Nephron progenitor cell (in vitro differentiated cells): ENCODE data around the gene SHISA6.

ENCODE experiments used
- DNase-seq: peaks from one replicate; pipeline ENCODE4 v3.0.0; 2021
- H3K27ac Mint-ChIP-seq: 2 replicates; pipeline ENCODE4 v1.8.0; 2021; ENCODE audit warnings: mild to moderate bottlenecking, moderate library complexity, mixed read lengths
- H3K27me3 Mint-ChIP-seq: 2 replicates; pipeline ENCODE4 v1.8.0; 2021; ENCODE audit warnings: mild to moderate bottlenecking, low read depth, mixed read lengths; ENCODE audit not compliant: poor library complexity
- H3K36me3 Mint-ChIP-seq: 2 replicates; pipeline ENCODE4 v1.8.0; 2021; ENCODE audit warnings: low read depth, mixed read lengths
- H3K4me1 Mint-ChIP-seq: 2 replicates; pipeline ENCODE4 v1.8.0; 2021; ENCODE audit warnings: mixed read lengths
- H3K4me3 Mint-ChIP-seq: 2 replicates; pipeline ENCODE4 v1.8.0; 2021; ENCODE audit warnings: mild to moderate bottlenecking, moderate library complexity, mixed read lengths
- H3K9me3 Mint-ChIP-seq: 2 replicates; pipeline ENCODE4 v1.8.0; 2021; ENCODE audit warnings: mild to moderate bottlenecking, moderate library complexity, mixed read lengths
- TF ChIP-seq, protein P1 (sequence below): fragments of 200-600 bp; sonication (generic); IDR thresholded peaks from 2 replicates; pipeline ENCODE4 v1.5.0; 2021; ENCODE audit warnings: antibody characterized with exemption

Gene SHISA6

GRCh38 chr17:11561281-11561680, 320.3 kb downstream of the SHISA6 start:
- no peaks in the 10 kb centered on the region for H3K9me3 Mint-ChIP-seq
- TF ChIP-seq, protein P1, sequence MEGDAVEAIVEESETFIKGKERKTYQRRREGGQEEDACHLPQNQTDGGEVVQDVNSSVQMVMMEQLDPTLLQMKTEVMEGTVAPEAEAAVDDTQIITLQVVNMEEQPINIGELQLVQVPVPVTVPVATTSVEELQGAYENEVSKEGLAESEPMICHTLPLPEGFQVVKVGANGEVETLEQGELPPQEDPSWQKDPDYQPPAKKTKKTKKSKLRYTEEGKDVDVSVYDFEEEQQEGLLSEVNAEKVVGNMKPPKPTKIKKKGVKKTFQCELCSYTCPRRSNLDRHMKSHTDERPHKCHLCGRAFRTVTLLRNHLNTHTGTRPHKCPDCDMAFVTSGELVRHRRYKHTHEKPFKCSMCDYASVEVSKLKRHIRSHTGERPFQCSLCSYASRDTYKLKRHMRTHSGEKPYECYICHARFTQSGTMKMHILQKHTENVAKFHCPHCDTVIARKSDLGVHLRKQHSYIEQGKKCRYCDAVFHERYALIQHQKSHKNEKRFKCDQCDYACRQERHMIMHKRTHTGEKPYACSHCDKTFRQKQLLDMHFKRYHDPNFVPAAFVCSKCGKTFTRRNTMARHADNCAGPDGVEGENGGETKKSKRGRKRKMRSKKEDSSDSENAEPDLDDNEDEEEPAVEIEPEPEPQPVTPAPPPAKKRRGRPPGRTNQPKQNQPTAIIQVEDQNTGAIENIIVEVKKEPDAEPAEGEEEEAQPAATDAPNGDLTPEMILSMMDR: no peak
- H3K27me3 Mint-ChIP-seq: peaks cover 10% of the 10 kb centered on the region
- no peak for DNase-seq
- peaks cover 7% of the 10 kb centered on the region for H3K36me3 Mint-ChIP-seq
- H3K27ac Mint-ChIP-seq: no peak overlapping the region
- peaks cover 20% of the 10 kb centered on the region for H3K4me1 Mint-ChIP-seq
- H3K4me3 Mint-ChIP-seq: no peak overlapping the region

GRCh38 chr17:11561702-11562101, 320.7 kb downstream of the SHISA6 start:
- Mint-ChIP-seq H3K27me3 (peaks cover 8% of the 10 kb centered on the region), H3K4me3 (no peak overlapping the region), H3K36me3 (peaks cover 4% of the 10 kb centered on the region), H3K4me1 (peaks cover 20% of the 10 kb centered on the region), H3K9me3 (no peaks in the 10 kb centered on the region), H3K27ac (no peak overlapping the region)
- DNase-seq: no peak
- TF ChIP-seq, protein P1: no peak

DNA sequence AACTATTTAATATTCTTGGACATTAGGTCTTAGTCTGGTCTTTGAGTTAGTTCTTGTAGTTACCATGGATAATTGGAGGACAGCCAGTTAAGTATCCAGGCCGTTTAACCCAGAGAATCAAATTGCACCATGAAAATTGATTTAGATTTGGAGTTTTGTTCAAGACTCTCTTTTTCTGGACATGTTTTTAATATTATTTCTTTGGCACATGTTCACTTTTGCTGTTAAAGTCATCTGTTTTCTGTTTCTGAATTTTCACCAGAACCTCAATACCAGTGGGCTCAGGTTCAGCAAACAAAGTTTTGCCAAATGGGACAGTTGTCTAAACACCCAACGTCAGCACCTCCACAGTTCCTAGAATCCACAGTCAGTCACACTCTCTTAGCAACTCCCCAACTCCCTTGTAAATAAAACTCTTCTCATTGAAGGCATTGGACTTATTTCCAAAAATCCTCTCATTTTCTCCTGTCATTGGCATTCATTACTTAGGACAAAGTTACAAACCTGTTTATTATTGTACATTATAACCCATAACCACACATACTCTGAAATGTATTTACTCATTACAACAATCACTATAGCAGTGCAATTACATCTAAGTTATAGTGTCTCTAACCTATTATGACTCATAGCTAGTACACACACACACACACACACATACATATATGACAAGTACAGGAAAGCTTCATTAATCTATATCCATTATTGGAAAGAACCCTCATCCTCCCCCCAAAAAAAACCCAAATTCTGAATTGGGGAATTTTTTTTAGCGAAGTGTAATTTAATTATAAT, 323.8 kb downstream of the SHISA6 start:
- no peaks in the 10 kb centered on the region for H3K36me3 Mint-ChIP-seq
- H3K27ac Mint-ChIP-seq: no peak overlapping the region
- TF ChIP-seq, protein P1: no peak
- H3K9me3 Mint-ChIP-seq: no peaks in the 10 kb centered on the region
- H3K4me1 Mint-ChIP-seq: peaks cover 13% of the 10 kb centered on the region
- H3K27me3 Mint-ChIP-seq: peaks cover 2% of the 10 kb centered on the region
- no peak for DNase-seq
- H3K4me3 Mint-ChIP-seq: no peak overlapping the region

DNA sequence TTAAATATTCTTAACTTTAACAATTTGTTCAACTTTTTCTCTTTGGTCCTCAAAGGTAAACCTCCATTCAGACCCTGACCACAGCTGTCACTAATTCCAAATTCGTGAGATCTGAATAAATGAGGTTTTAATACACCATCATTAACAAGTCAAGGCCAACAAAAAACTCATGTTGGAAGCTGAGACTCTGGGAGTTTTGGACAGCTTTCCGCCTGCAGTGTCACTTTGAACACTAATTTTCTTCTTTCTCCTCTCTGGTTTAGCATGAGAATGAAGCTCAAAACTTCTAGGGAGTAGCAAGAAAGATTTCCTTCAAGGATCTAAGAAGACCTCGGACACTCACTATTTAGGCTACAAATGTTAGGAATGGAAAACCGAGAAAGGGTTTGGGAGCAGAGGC, 324.6 kb downstream of the SHISA6 start:
- no peak for DNase-seq
- Mint-ChIP-seq H3K4me3 (no peak overlapping the region), H3K4me1 (peaks cover 13% of the 10 kb centered on the region), H3K9me3 (no peaks in the 10 kb centered on the region), H3K27ac (no peak overlapping the region), H3K27me3 (peaks cover 2% of the 10 kb centered on the region), H3K36me3 (no peaks in the 10 kb centered on the region)
- TF ChIP-seq, protein P1: no peak

DNA sequence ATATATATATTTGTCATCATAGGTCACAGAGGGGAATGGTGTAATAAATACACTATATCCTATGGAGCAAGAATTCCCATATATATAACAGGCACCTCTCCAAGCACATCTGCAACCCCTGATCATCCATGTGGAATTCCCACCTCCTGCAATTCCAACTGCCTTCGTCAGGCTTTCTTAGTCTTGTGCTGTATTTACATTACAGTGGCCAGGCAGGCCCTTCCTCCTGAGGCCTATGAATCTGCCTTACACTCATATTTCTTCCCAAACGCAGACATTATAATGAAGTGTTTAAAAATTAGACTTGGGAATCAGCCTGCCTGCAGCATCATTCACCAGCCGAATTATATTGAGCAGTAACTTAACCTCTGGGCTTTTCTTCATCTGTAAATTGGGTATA, 338.0 kb downstream of the SHISA6 start:
- H3K27me3 Mint-ChIP-seq: peaks cover 11% of the 10 kb centered on the region
- H3K27ac Mint-ChIP-seq: no peak overlapping the region
- peaks cover 6% of the 10 kb centered on the region for H3K4me1 Mint-ChIP-seq
- H3K4me3 Mint-ChIP-seq: no peak overlapping the region
- TF ChIP-seq, protein P1: no peak
- H3K36me3 Mint-ChIP-seq: no peaks in the 10 kb centered on the region
- DNase-seq: no peak
- H3K9me3 Mint-ChIP-seq: no peaks in the 10 kb centered on the region

DNA sequence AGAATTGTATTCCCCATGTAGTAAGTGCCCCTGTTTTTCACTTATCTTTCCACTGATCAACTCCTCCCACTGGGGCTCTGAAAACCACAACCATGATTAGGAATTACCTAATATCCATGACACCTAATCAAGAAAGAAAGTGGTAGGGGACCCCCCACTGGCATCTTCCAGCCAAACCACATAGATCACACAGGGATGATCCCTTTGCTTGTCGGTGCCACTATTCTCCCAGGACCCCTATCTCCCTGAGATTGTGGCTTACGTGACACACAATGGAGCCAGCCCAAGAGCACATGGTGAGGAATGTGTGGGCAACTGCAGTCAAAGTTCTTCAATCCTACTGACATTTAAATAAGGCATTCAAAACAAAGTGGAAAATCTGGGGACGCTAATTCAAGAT, 339.7 kb downstream of the SHISA6 start:
- Mint-ChIP-seq H3K36me3 (no peaks in the 10 kb centered on the region), H3K27ac (no peak overlapping the region), H3K4me1 (peaks cover 22% of the 10 kb centered on the region), H3K9me3 (no peaks in the 10 kb centered on the region), H3K4me3 (no peak overlapping the region), H3K27me3 (peaks cover 11% of the 10 kb centered on the region)
- TF ChIP-seq, protein P1: no peak
- DNase-seq: no peak
